ENCODE measurements around the gene ECSIT. TPM values are rescaled to one million over a fixed set of nuclear protein-coding genes. Genes with fewer than 3 reads are reported as not detected.

The ECSIT gene
- total RNA-seq, 1 donor from 2014 or later = 58.9 TPM

- no peak overlapping the region for H3K4me3 ChIP-seq (ENCODE audit: low read depth, low read length)
- no peak for DNase-seq (ENCODE audit: low read depth)
- no peak for TF ChIP-seq CTCF (conservative IDR thresholded peaks at IDR 0.05; ENCODE audit: low read depth, low read length)
These were observed 70.6 kb downstream of the ECSIT start for GRCh38 chr19:11458236-11458900.

- no peak for TF ChIP-seq CTCF (conservative IDR thresholded peaks at IDR 0.05; ENCODE audit: low read depth, low read length)
- no peak overlapping the region for H3K4me3 ChIP-seq (ENCODE audit: low read depth, low read length)
- no peak for DNase-seq (ENCODE audit: low read depth)
These were observed 71.1 kb downstream of the ECSIT start for GRCh38 chr19:11457831-11458230.

- H3K4me3 ChIP-seq (ENCODE audit: low read depth, low read length) = no peak overlapping the region
- no peak for DNase-seq (ENCODE audit: low read depth)
- TF ChIP-seq CTCF (conservative IDR thresholded peaks at IDR 0.05; ENCODE audit: low read depth, low read length) = no peak
These were observed 71.8 kb downstream of the ECSIT start for GRCh38 chr19:11457115-11457514.

GRCh38 chr19:11456659-11457058 lies 72.3 kb downstream of the ECSIT start:
- DNase-seq (ENCODE audit: low read depth) = no peak
- no peak for TF ChIP-seq CTCF (conservative IDR thresholded peaks at IDR 0.05; ENCODE audit: low read depth, low read length)

More at GRCh38 chr19:11456659-11457058, 72.3 kb downstream of the ECSIT start:
- H3K4me3 ChIP-seq (ENCODE audit: low read depth, low read length) = no peak overlapping the region

Other genes with a start within 250 kb of the ECSIT start
- gene TSPAN16, start 233.0 kb downstream of the ECSIT start, total RNA-seq = not detected in 2 replicates
- gene RAB3D, start 189.5 kb downstream of the ECSIT start, total RNA-seq = 13.4 and 18.3 TPM in 2 replicates
- 226 and 228 TPM in 2 replicates for gene TMEM205, start 182.9 kb downstream of the ECSIT start, total RNA-seq
- 6.1 and 7.8 TPM in 2 replicates for gene CCDC159, start 182.6 kb downstream of the ECSIT start, total RNA-seq
- gene PLPPR2, start 173.7 kb downstream of the ECSIT start, total RNA-seq = 1.3 and 6.2 TPM in 2 replicates
- gene SWSAP1, start 154.5 kb downstream of the ECSIT start, total RNA-seq = 1.2 and 2.7 TPM in 2 replicates
- 4.3 and 5.2 TPM in 2 replicates for gene EPOR, start 144.8 kb downstream of the ECSIT start, total RNA-seq
- gene RGL3, start 109.8 kb downstream of the ECSIT start, total RNA-seq = 3.1 and 19.0 TPM in 2 replicates
- 0.40 TPM in 1 of 2 replicates, not detected in the other for gene ODAD3, start 94.0 kb downstream of the ECSIT start, total RNA-seq
- 184 and 243 TPM in 2 replicates for gene PRKCSH, start 93.5 kb downstream of the ECSIT start, total RNA-seq
- not detected in 2 replicates for gene ELAVL3, start 48.1 kb downstream of the ECSIT start, total RNA-seq
- 5.9 and 23.4 TPM in 2 replicates for gene ZNF653, start 23.3 kb downstream of the ECSIT start, total RNA-seq
- 5.6 and 16.1 TPM in 2 replicates for gene CNN1, start 9.7 kb upstream of the ECSIT start, total RNA-seq
- 49.8 and 95.5 TPM in 2 replicates for gene ELOF1, start 30.1 kb upstream of the ECSIT start, total RNA-seq
- 3.3 and 4.4 TPM in 2 replicates for gene ACP5, start 48.5 kb upstream of the ECSIT start, total RNA-seq
- 10.0 and 12.5 TPM in 2 replicates for gene ZNF627, start 68.3 kb upstream of the ECSIT start, total RNA-seq
- 6.5 and 7.4 TPM in 2 replicates for gene ZNF823, start 209.8 kb upstream of the ECSIT start, total RNA-seq
- 1.2 and 2.0 TPM in 2 replicates for gene ZNF441, start 237.9 kb upstream of the ECSIT start, total RNA-seq

Data from epithelial cell of proximal tubule (primary cell).